Cardiac fibroblast (primary cell): ENCODE results near the gene RAB34.
"Not testable (repeated sequence)": the region's sequence is repeated elsewhere in the genome, so short reads cannot be mapped to it uniquely, and the experiment has no call there.

Source experiments
- DNase-seq, 2 donors: peaks; one replicate each; pipeline versions ENCODE4 v3.0.0 to v3.0.0-alpha.2; 2010; ENCODE audit warnings: low read depth in 2 of 2
- H3K4me3 ChIP-seq, 2 donors: replicated peaks in 1 of 2; 1 replicate in 1 of 2; 2 replicates in 1 of 2; pipeline ENCODE4 v1.5.1; 2011; ENCODE audit warnings: low read depth in 2 of 2, low read length in 2 of 2, mild to moderate bottlenecking in 2 of 2, moderate library complexity in 1 of 2
- TF ChIP-seq, protein P1 (sequence below): IDR thresholded peaks from one replicate; pipeline ENCODE4 v1.5.1; 2011; ENCODE audit warnings: low read depth, mild to moderate bottlenecking, low read length, inconsistent platforms

RAB34 gene

DNA sequence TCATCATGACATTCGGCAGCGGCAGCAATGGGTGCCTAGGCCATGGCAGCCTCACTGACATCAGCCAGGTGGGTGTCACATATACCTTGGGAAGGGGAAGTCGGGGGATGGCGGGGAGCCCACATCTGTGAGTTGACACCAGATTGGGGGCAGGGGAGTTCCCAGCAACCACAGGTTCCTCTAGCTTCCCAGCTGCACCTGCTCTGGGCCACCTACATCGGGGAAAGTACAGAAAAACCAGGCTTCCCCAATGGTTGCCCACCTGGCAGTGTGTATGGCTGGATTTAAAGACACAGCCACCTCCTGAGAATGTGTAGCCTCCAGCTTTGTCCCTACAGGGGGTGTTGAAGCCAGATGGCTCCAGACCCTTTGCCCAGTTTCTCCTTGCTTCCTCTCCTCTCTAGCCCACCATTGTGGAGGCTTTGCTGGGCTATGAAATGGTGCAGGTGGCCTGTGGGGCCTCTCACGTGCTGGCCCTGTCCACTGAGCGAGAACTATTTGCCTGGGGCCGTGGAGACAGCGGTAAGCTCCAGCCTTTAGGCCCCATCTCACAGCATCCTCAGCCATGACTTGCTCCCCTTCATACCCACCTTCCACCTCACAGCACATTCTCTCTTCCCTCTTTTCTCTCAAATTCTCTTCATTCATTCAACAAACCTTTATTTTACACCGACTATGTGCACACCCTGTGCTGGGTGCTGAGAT is 21.2 kb upstream of the RAB34 start:
- no peak for DNase-seq

DNA sequence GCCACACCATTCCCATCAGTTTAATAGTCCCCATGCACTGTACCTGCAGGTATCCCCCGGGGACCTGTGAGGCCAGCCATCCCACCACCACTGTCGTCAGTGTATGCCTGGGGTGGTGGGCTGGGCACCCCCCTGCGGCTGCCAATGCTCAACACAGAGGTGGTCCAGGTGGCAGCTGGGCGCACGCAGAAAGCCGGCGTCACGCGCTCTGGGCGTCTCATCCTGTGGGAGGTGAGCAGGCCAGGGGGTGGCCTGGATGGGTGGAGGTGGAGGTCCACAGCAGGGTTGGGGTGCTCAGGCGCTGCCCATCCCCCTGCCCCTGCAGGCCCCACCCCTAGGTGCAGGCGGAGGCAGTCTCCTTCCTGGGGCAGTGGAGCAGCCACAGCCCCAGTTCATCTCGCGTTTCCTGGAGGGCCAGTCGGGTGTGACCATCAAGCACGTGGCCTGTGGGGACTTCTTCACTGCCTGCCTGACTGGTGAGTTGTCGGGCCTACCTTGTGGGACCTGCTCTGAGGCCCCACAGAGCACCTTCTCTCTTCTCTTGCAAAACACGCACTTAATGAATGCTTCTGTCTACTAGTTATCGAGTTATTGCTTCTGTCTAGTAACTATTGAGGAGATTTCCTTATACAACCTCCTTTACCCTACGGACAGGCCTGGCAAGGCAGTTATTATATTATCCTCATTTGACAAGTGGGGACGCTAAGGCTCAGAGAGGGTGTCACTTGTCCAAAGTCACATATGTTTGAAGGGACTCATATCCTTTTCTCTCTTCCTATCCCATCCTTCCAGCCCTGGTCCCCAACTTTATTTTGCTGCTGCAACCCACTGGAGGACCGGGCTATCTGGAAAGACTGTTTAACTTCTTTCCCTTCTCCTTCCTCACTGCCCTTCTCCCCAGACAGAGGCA is 20.4 kb upstream of the RAB34 start:
- H3K4me3 ChIP-seq: no peak overlapping the region
- DNase-seq: no peak
- TF ChIP-seq, protein P1, sequence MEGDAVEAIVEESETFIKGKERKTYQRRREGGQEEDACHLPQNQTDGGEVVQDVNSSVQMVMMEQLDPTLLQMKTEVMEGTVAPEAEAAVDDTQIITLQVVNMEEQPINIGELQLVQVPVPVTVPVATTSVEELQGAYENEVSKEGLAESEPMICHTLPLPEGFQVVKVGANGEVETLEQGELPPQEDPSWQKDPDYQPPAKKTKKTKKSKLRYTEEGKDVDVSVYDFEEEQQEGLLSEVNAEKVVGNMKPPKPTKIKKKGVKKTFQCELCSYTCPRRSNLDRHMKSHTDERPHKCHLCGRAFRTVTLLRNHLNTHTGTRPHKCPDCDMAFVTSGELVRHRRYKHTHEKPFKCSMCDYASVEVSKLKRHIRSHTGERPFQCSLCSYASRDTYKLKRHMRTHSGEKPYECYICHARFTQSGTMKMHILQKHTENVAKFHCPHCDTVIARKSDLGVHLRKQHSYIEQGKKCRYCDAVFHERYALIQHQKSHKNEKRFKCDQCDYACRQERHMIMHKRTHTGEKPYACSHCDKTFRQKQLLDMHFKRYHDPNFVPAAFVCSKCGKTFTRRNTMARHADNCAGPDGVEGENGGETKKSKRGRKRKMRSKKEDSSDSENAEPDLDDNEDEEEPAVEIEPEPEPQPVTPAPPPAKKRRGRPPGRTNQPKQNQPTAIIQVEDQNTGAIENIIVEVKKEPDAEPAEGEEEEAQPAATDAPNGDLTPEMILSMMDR: no peak

More for the DNA sequence above, 21.2 kb upstream of the RAB34 start:
- H3K4me3 ChIP-seq: no peak overlapping the region
- TF ChIP-seq, protein P1: no peak

DNA sequence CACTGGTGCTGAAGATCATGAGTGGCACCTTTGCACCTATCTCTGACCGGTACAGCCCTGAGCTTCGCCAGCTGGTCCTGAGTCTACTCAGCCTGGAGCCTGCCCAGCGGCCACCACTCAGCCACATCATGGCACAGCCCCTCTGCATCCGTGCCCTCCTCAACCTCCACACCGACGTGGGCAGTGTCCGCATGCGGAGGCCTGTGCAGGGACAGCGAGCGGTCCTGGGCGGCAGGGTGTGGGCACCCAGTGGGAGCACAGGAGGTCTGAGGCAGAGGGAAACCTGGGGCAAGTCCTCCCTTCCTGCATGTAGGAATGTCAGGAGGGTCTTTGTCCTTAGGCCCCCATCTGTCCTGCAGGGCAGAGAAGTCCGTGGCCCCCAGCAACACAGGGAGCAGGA is 19.6 kb upstream of the RAB34 start:
- TF ChIP-seq, protein P1: no peak
- DNase-seq: no peak
- H3K4me3 ChIP-seq: no peak overlapping the region

DNA sequence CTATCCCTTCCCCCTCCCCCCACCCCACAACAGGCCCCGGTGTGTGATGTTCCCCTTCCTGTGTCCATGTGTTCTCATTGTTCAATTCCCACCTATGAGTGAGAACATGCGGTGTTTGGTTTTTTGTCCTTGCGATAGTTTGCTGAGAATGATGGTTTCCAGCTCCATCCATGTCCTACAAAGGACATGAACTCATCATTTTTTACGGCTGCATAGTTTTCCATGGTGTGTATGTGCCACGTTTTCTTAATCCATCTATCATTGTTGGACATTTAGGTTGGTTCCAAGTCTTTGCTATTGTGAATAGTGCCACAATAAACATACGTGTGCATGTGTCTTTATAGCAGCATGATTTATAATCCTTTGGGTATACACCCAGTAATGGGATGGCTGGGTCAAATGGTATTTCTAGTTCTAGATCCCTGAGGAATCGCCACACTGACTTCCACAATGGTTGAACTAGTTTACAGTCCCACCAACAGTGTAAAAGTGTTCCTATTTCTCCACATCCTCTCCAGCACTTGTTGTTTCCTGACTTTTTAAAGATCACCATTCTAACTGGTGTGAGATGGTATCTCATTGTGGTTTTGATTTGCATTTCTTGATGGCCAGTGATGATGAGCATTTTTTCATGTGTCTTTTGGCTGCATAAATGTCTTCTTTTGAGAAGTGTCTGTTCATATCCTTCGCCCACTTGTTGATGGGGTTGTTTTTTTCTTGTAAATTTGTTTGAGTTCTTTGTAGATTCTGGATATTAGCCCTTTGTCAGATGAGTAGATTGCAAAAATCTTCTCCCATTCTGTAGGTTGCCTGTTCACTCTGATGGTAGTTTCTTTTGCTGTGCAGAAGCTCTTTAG is 18.5 kb upstream of the RAB34 start:
- not testable (repeated sequence) for H3K4me3 ChIP-seq, DNase-seq

DNA sequence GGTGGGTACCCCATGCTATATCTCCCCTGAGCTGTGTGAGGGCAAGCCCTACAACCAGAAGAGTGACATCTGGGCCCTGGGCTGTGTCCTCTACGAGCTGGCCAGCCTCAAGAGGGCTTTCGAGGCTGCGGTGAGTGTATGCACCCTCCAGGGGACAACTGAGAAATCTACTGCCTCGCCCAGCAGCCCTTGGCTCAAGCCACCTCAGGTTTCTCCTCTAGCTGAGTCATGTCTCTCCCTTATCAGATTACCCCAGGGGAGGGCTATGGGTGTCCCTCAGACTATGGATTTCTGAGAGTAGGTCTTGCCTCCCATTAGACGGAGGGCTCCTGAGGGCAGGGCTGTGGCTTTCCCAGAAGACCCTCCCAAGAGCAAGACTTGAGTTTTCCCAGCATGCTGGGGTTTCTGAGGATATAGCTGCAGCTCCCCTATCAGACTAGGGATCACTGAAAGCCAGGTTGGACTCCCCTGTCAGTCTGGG is 17.6 kb upstream of the RAB34 start:
- TF ChIP-seq, protein P1: no peak
- no peak for DNase-seq
- no peak overlapping the region for H3K4me3 ChIP-seq

DNA sequence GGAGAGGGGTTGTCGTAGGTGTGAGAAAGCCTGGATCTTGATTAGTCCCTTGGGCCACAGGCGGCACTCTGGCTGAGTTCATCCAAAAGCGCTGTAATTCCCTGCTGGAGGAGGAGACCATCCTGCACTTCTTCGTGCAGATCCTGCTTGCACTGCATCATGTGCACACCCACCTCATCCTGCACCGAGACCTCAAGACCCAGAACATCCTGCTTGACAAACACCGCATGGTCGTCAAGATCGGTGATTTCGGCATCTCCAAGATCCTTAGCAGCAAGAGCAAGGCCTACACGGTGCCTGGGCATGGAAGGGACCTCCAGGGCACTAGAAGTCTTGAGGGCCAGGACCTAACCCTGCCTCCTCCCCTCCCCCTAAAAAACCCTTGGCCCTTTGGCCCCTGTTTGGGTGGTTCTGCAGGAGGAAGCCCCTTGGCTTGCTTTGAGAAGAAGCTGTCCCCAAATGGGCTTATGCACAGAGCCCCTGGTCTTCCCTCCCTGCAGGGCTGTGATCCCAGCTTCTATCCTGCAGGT is 17.1 kb upstream of the RAB34 start:
- TF ChIP-seq, protein P1: no peak
- H3K4me3 ChIP-seq: no peak overlapping the region
- DNase-seq: no peak
